Endodermal cell (in vitro differentiated cells): Measurements from ENCODE around the gene GPR65. TPM values are rescaled to one million over a fixed set of nuclear protein-coding genes. Genes with fewer than 3 reads are reported as not detected.

Experiments
- DNase-seq: peaks from one replicate; pipeline ENCODE4 v3.0.0-alpha.2; 2017
- H3K27ac ChIP-seq: 2 replicates; pipeline ENCODE4 v1.5.1; 2013; ENCODE audit warnings: mild to moderate bottlenecking, low read depth, low read length, moderate library complexity
- H3K27me3 ChIP-seq: 2 replicates; pipeline ENCODE4 v1.6.1; 2013; ENCODE audit warnings: mild to moderate bottlenecking, low read length, moderate library complexity; ENCODE audit not compliant: insufficient read depth, control insufficient read depth, poor library complexity, severe bottlenecking
- H3K36me3 ChIP-seq: 2 replicates; pipeline ENCODE4 v1.7.0; 2013; ENCODE audit warnings: mild to moderate bottlenecking, low read length, moderate library complexity; ENCODE audit not compliant: control insufficient read depth, insufficient read depth
- H3K4me1 ChIP-seq: one replicate; pipeline ENCODE4 v1.7.0; 2013; ENCODE audit warnings: low read length; ENCODE audit not compliant: control insufficient read depth, insufficient read depth
- H3K4me3 ChIP-seq: 2 replicates; pipeline ENCODE4 v1.5.1; 2013; ENCODE audit warnings: mild to moderate bottlenecking, low read length, moderate library complexity
- H3K9ac ChIP-seq: 2 replicates; pipeline ENCODE4 v1.6.1; 2013; ENCODE audit warnings: mild to moderate bottlenecking, low read length, moderate library complexity; ENCODE audit not compliant: poor library complexity, severe bottlenecking; ENCODE audit errors: extremely low read depth
- H3K9me3 ChIP-seq: 2 replicates; pipeline ENCODE4 v1.6.1; 2013; ENCODE audit warnings: mild to moderate bottlenecking, low read length, moderate library complexity; ENCODE audit not compliant: control insufficient read depth
- H3K27ac Mint-ChIP-seq: 2 replicates; pipeline ENCODE4 v1.8.0; 2020; ENCODE audit warnings: mixed read lengths
- H3K27me3 Mint-ChIP-seq: 2 replicates; pipeline ENCODE4 v1.8.0; 2021; ENCODE audit warnings: mild to moderate bottlenecking, mixed read lengths; ENCODE audit not compliant: insufficient read depth
- H3K36me3 Mint-ChIP-seq: 2 replicates; pipeline ENCODE4 v1.8.0; 2020; ENCODE audit warnings: low read depth, mixed read lengths
- H3K4me1 Mint-ChIP-seq: 2 replicates; pipeline ENCODE4 v1.8.0; 2020; ENCODE audit warnings: mixed read lengths
- H3K4me3 Mint-ChIP-seq: 2 replicates; pipeline ENCODE4 v1.8.0; 2020; ENCODE audit warnings: mild to moderate bottlenecking, moderate library complexity, mixed read lengths
- H3K9me3 Mint-ChIP-seq: 2 replicates; pipeline ENCODE4 v1.8.0; 2020; ENCODE audit warnings: mild to moderate bottlenecking, mixed read lengths
- CTCF ChIP-seq: fragments of 200-600 bp; sonication (generic); conservative IDR thresholded peaks from 2 replicates; pipeline ENCODE4 v1.5.0; 2021; ENCODE audit warnings: antibody characterized with exemption, mild to moderate bottlenecking
- WGBS, 2 experiments: methylation state at CpG; one replicate each; pipeline versions ENCODE4 v1.1.5 to v1.1.7; 2013; ENCODE audit warnings: missing lambda C conversion rate in 2 of 2, mixed read lengths in 1 of 2; ENCODE audit not compliant: insufficient coverage in 1 of 2, insufficient read length in 1 of 2; 5-methylcytosine and 5-hydroxymethylcytosine counted together
- total RNA-seq, 2 donors: library from RNA; stranded (reverse); fragmentation: NEBNext Ultra II Directional in 1 of 2; extraction: Animal tissue kit (Norgen Biotek cat#: 25700) in 1 of 2; gene quantifications; 2 replicates in 1 of 2; 3 replicates in 1 of 2; pipeline ENCODE4 v1.2.1, GENCODE V29; 2021

GPR65 gene
- total RNA-seq, 2 donors from 2014 or later, result not detected

GRCh38 chr14:87999277-87999676 lies 5.7 kb upstream of the GPR65 start:
- Histone ChIP-seq H3K36me3 (no peaks in the 10 kb centered on the region), H3K4me1 (peaks cover 11% of the 10 kb centered on the region), H3K27ac (no peak overlapping the region), H3K4me3 (no peak overlapping the region), H3K27me3 (no peaks in the 10 kb centered on the region), H3K9me3 (peaks cover 11% of the 10 kb centered on the region), H3K9ac (no peak overlapping the region)
- Mint-ChIP-seq H3K36me3 (no peaks in the 10 kb centered on the region), H3K4me1 (peaks cover 20% of the 10 kb centered on the region), H3K9me3 (no peaks in the 10 kb centered on the region), H3K4me3 (no peak overlapping the region), H3K27ac (no peak overlapping the region), H3K27me3 (no peaks in the 10 kb centered on the region)
- DNase-seq, result no peak
- WGBS, 2 experiments, result 86 to 94% methylated on average over 1 to 2 of the region's 2 CpGs
- no peak for TF ChIP-seq CTCF

GRCh38 chr14:88002421-88003075 lies 2.4 kb upstream of the GPR65 start:
- H3K4me1 ChIP-seq, result peaks cover 4% of the 10 kb centered on the region
- no peak overlapping the region for H3K27ac ChIP-seq
- no peaks in the 10 kb centered on the region for H3K36me3 Mint-ChIP-seq
- no peak overlapping the region for H3K9ac ChIP-seq
- H3K4me3 ChIP-seq, result no peak overlapping the region
- H3K9me3 ChIP-seq, result no peaks in the 10 kb centered on the region
- no peaks in the 10 kb centered on the region for H3K27me3 ChIP-seq
- WGBS, 2 experiments, result 84 to 100% methylated on average over 2 to 4 of the region's 4 CpGs
- no peak overlapping the region for H3K27ac Mint-ChIP-seq
- no peak for DNase-seq
- no peak overlapping the region for H3K4me3 Mint-ChIP-seq
- no peak for TF ChIP-seq CTCF
- peaks cover 7% of the 10 kb centered on the region for H3K4me1 Mint-ChIP-seq
- H3K27me3 Mint-ChIP-seq, result no peaks in the 10 kb centered on the region
- no peaks in the 10 kb centered on the region for H3K36me3 ChIP-seq
- H3K9me3 Mint-ChIP-seq, result no peaks in the 10 kb centered on the region

DNA sequence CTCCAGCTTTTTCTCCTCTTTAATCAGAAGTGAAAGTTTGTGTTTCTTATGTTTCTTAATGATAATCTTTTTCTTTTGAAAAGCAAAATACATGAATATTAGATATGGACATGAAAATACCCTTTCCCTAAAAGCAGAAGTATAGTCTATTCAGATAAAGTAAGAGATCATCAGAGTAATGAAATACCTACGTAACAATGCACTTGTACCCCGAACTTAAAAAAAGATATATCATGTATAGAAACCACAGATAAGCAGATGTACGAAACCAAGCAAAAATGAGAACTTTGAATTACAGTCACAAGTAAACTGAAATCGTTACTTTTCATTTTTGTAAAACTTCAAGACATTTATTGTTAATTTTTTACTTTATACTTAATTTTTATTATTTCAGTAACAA lies 1.5 kb upstream of the GPR65 start:
- Histone ChIP-seq H3K27me3 (no peaks in the 10 kb centered on the region), H3K4me3 (no peak overlapping the region), H3K36me3 (no peaks in the 10 kb centered on the region), H3K9me3 (no peaks in the 10 kb centered on the region), H3K9ac (no peak overlapping the region), H3K4me1 (peaks cover 1% of the 10 kb centered on the region), H3K27ac (no peak overlapping the region)
- H3K4me3 Mint-ChIP-seq, result no peak overlapping the region
- H3K4me1 Mint-ChIP-seq, result peaks cover 5% of the 10 kb centered on the region
- no peaks in the 10 kb centered on the region for H3K36me3 Mint-ChIP-seq
- no peaks in the 10 kb centered on the region for H3K27me3 Mint-ChIP-seq
- no peak for TF ChIP-seq CTCF
- no peak overlapping the region for H3K27ac Mint-ChIP-seq
- 100% methylated on average over 3 of the region's 4 CpGs; no CpG with 5 or more reads in 1 of the 2 experiments for WGBS, 2 experiments
- no peaks in the 10 kb centered on the region for H3K9me3 Mint-ChIP-seq
- DNase-seq, result no peak
